H1 (cell line): Measurements from ENCODE around the gene RGS3. TPM values are rescaled to one million over a fixed set of nuclear protein-coding genes. Genes with fewer than 3 reads are reported as not detected.

ENCODE experiments used
- CTCF ChIA-PET: fragments of 300-600 bp; sonication (Branson Sonifier 250); formaldehyde crosslinking; loops from one replicate; lab custom pipeline; 2021; ENCODE audit not compliant: partially characterized antibody; lab: Charles Lee
- POLR2A ChIA-PET: fragments of 300-600 bp; sonication (Branson Sonifier 250); formaldehyde crosslinking; loops from one replicate; lab custom pipeline; 2021; ENCODE audit warnings: inconsistent platforms; ENCODE audit not compliant: partially characterized antibody; lab: Charles Lee
- DNase-seq, 2 experiments: peaks; one replicate each; pipeline versions ENCODE4 v3.0.0 to v3.0.0-alpha.2; 2010 to 2022; ENCODE audit warnings: low spot score in 2 of 2, low read depth in 1 of 2, mixed read lengths in 1 of 2
- FAIRE-seq: peaks from 2 replicates; lab custom pipeline; 2011; peaks lifted over from hg19 to GRCh38; lab: Jason Lieb, UNC
- H2AFZ ChIP-seq: 2 replicates; pipeline ENCODE4 v1.8.1; 2012; ENCODE audit warnings: low read length, inconsistent platforms
- H2AK5ac ChIP-seq: 2 replicates; pipeline ENCODE4 v1.6.1; 2013; ENCODE audit warnings: low read depth, low read length
- H2BK120ac ChIP-seq: replicated peaks from 2 replicates; pipeline ENCODE3; 2013; ENCODE audit warnings: low read depth, low read length, inconsistent platforms
- H2BK12ac ChIP-seq: 2 replicates; pipeline ENCODE4 v1.6.1; 2013; ENCODE audit warnings: low read depth, low read length
- H2BK15ac ChIP-seq: 2 replicates; pipeline ENCODE4 v1.6.1; 2013; ENCODE audit warnings: low read length
- H2BK20ac ChIP-seq: 2 replicates; pipeline ENCODE4 v1.6.1; 2013; ENCODE audit warnings: low read length
- H2BK5ac ChIP-seq: 2 replicates; pipeline ENCODE4 v1.6.1; 2013; ENCODE audit warnings: low read depth, low read length
- H3K14ac ChIP-seq: 2 replicates; pipeline ENCODE4 v1.6.1; 2013; ENCODE audit warnings: inconsistent platforms; ENCODE audit not compliant: insufficient read length
- H3K18ac ChIP-seq: 2 replicates; pipeline ENCODE4 v1.6.1; 2013; ENCODE audit warnings: low read length; ENCODE audit errors: extremely low read depth
- H3K23ac ChIP-seq: 2 replicates; pipeline ENCODE4 v1.6.1; 2013; ENCODE audit warnings: inconsistent platforms; ENCODE audit not compliant: insufficient read length
- H3K23me2 ChIP-seq: 2 replicates; pipeline ENCODE4 v1.6.1; 2013; ENCODE audit warnings: low read depth, low read length
- H3K27ac ChIP-seq: 2 replicates; pipeline ENCODE4 v1.6.1; 2011; ENCODE audit warnings: low read depth, low read length, inconsistent platforms
- H3K27me3 ChIP-seq, 4 experiments: replicated peaks in 1 of 4; 1 replicate in 1 of 4; 2 replicates in 3 of 4; pipeline versions ENCODE4 v1.6.1 to v1.8.1; 2011 to 2013; ENCODE audit warnings: low read length in 3 of 4, mild to moderate bottlenecking in 3 of 4, inconsistent platforms in 2 of 4, mixed read lengths in 2 of 4, moderate library complexity in 1 of 4; ENCODE audit not compliant: control insufficient read depth in 3 of 4, insufficient read depth in 3 of 4; ENCODE audit errors: extremely low read depth in 1 of 4
- H3K36me3 ChIP-seq, 4 experiments: 2 replicates each; pipeline versions ENCODE4 v1.6.1 to v1.8.1; 2011 to 2013; ENCODE audit warnings: mild to moderate bottlenecking in 4 of 4, low read length in 3 of 4, moderate library complexity in 2 of 4, control low read depth in 1 of 4, inconsistent platforms in 1 of 4; ENCODE audit not compliant: insufficient read depth in 4 of 4, control insufficient read depth in 2 of 4
- H3K4ac ChIP-seq: replicated peaks from 2 replicates; pipeline ENCODE3; 2013; ENCODE audit warnings: low read length, low read depth, mixed read lengths, inconsistent platforms; ENCODE audit not compliant: insufficient read length
- H3K4me1 ChIP-seq, 4 experiments: replicated peaks in 1 of 4; 1 replicate in 1 of 4; 2 replicates in 3 of 4; pipeline versions ENCODE4 v1.6.1 to v1.8.1; 2011 to 2013; ENCODE audit warnings: low read length in 3 of 4, inconsistent platforms in 2 of 4, mixed read lengths in 1 of 4; ENCODE audit not compliant: insufficient read depth in 4 of 4, control insufficient read depth in 3 of 4
- H3K4me2 ChIP-seq, 2 experiments: 2 replicates each; pipeline versions ENCODE4 v1.6.1 to v1.8.1; 2011 to 2013; ENCODE audit warnings: low read depth in 2 of 2, low read length in 2 of 2, control low read depth in 1 of 2, inconsistent platforms in 1 of 2, mild to moderate bottlenecking in 1 of 2; ENCODE audit not compliant: insufficient read depth in 1 of 2
- H3K4me3 ChIP-seq, 4 experiments: fragments of 200-600, 300-600 bp in 1 of 4; sonication (generic), shearing (Covaris generic), sonication (Bioruptor Twin) in 1 of 4; 2 replicates each; pipeline versions ENCODE4 v1.5.1 to v1.8.1; 2011 to 2016; ENCODE audit warnings: low read length in 4 of 4, low read depth in 3 of 4, control low read depth in 2 of 4, inconsistent platforms in 2 of 4, mild to moderate bottlenecking in 2 of 4, mixed read lengths in 1 of 4, moderate library complexity in 1 of 4; ENCODE audit not compliant: insufficient read depth in 2 of 4; ENCODE audit errors: extremely low read depth in 1 of 4
- H3K56ac ChIP-seq: replicated peaks from 2 replicates; pipeline ENCODE3; 2013; ENCODE audit warnings: low read depth, mild to moderate bottlenecking, mixed read lengths, low read length, inconsistent platforms; ENCODE audit not compliant: insufficient read length
- H3K79me1 ChIP-seq: 2 replicates; pipeline ENCODE4 v1.6.1; 2013; ENCODE audit warnings: low read depth, low read length, control low read depth
- H3K79me2 ChIP-seq, 2 experiments: 2 replicates each; pipeline versions ENCODE4 v1.6.1 to v1.8.1; 2012 to 2013; ENCODE audit warnings: low read length in 2 of 2, mild to moderate bottlenecking in 2 of 2, inconsistent platforms in 1 of 2; ENCODE audit not compliant: insufficient read depth in 2 of 2, control insufficient read depth in 1 of 2
- H3K9ac ChIP-seq, 4 experiments: replicated peaks in 1 of 4; 1 replicate in 1 of 4; 2 replicates in 3 of 4; pipeline versions ENCODE4 v1.6.1 to v1.8.1; 2011 to 2013; ENCODE audit warnings: low read depth in 3 of 4, low read length in 3 of 4, control low read depth in 2 of 4, mild to moderate bottlenecking in 2 of 4, moderate library complexity in 2 of 4, inconsistent platforms in 1 of 4; ENCODE audit errors: extremely low read depth in 1 of 4
- H3K9me3 ChIP-seq, 2 experiments: 2 replicates each; pipeline versions ENCODE4 v1.6.1 to v1.8.1; 2012 to 2013; ENCODE audit warnings: mild to moderate bottlenecking in 2 of 2, moderate library complexity in 2 of 2, control low read depth in 1 of 2, inconsistent platforms in 1 of 2, low read depth in 1 of 2, low read length in 1 of 2, mixed read lengths in 1 of 2; ENCODE audit not compliant: insufficient read depth in 2 of 2
- H4K20me1 ChIP-seq, 2 experiments: replicated peaks in 1 of 2; 2 replicates each; pipeline versions ENCODE3 to v1.8.1; 2011 to 2013; ENCODE audit warnings: inconsistent platforms in 2 of 2, low read length in 2 of 2, mild to moderate bottlenecking in 1 of 2; ENCODE audit not compliant: insufficient read depth in 2 of 2, control insufficient read depth in 1 of 2
- H4K5ac ChIP-seq: 2 replicates; pipeline ENCODE4 v1.6.1; 2013; ENCODE audit warnings: low read length, low read depth, mixed read lengths, inconsistent platforms; ENCODE audit not compliant: insufficient read length
- H4K8ac ChIP-seq: 2 replicates; pipeline ENCODE4 v1.8.0; 2013; ENCODE audit warnings: mild to moderate bottlenecking, moderate library complexity, low read length, inconsistent platforms; ENCODE audit not compliant: insufficient read depth; ENCODE audit errors: extremely low read depth
- H4K91ac ChIP-seq: replicated peaks from 2 replicates; pipeline ENCODE3; 2013; ENCODE audit warnings: low read length, mixed read lengths, inconsistent platforms; ENCODE audit not compliant: insufficient read length
- CBX5 ChIP-seq: fragments of 300-800, 300-1000 bp; sonication (generic); IDR thresholded peaks from 2 replicates; pipeline ENCODE4 v1.7.1; 2016; ENCODE audit warnings: antibody characterized with exemption, low read length, low read depth
- GTF2F1 ChIP-seq: IDR thresholded peaks from 2 replicates; pipeline ENCODE4 v1.6.1; 2012; ENCODE audit warnings: low read depth, low read length, improper control_type of control experiment, borderline replicate concordance
- JUND ChIP-seq: IDR thresholded peaks from 2 replicates; pipeline ENCODE4 v1.6.1; 2011; ENCODE audit warnings: mild to moderate bottlenecking, improper control_type of control experiment, low read length
- KDM1A ChIP-seq: fragments of 200-600, 300-600 bp; sonication (generic); IDR thresholded peaks from 2 replicates; pipeline ENCODE4 v1.7.1; 2016; ENCODE audit warnings: mild to moderate bottlenecking, low read length, borderline replicate concordance
- KDM5A ChIP-seq: fragments of 200-600 bp; IDR thresholded peaks from 2 replicates; pipeline ENCODE4 v1.7.1; 2012; ENCODE audit warnings: mild to moderate bottlenecking, low read length, inconsistent platforms, mixed read lengths
- NANOG ChIP-seq: IDR thresholded peaks from 2 replicates; pipeline ENCODE4 v1.6.1; 2011; ENCODE audit warnings: low read length, low read depth, mild to moderate bottlenecking, inconsistent platforms; ENCODE audit not compliant: insufficient read depth, poor library complexity, severe bottlenecking
- RBBP5 ChIP-seq: IDR thresholded peaks from 2 replicates; pipeline ENCODE4 v1.7.1; 2012; ENCODE audit warnings: low read depth, mild to moderate bottlenecking, inconsistent platforms, low read length, moderate library complexity, borderline replicate concordance
- RNF2 ChIP-seq: fragments of 200-900, 300-1000 bp; sonication (generic); IDR thresholded peaks from 2 replicates; pipeline ENCODE4 v1.7.1; 2016; ENCODE audit warnings: borderline replicate concordance, low read depth, mild to moderate bottlenecking, antibody characterized with exemption, low read length; ENCODE audit not compliant: poor library complexity, severe bottlenecking; ENCODE audit errors: missing control alignments
- SIN3A ChIP-seq, 2 experiments: IDR thresholded peaks in 1 of 2; conservative IDR thresholded peaks in 1 of 2; 2 replicates each; pipeline ENCODE4 v1.6.1; 2011 to 2012; ENCODE audit warnings: low read length in 2 of 2, improper control_type of control experiment in 1 of 2, low read depth in 1 of 2, mild to moderate bottlenecking in 1 of 2
- SRF ChIP-seq: IDR thresholded peaks from 2 replicates; pipeline ENCODE4 v1.6.1; 2011; ENCODE audit warnings: mild to moderate bottlenecking, low read depth, low read length, moderate library complexity
- TAF7 ChIP-seq: optimal IDR thresholded peaks from 2 replicates; pipeline ENCODE3; 2011; ENCODE audit warnings: low read depth, mild to moderate bottlenecking, inconsistent platforms, low read length, moderate library complexity, borderline replicate concordance
- WGBS, 2 experiments: shearing (Covaris generic) in 1 of 2; methylation state at CpG; one replicate each; pipeline versions ENCODE4 v1.1.6 to v1.1.7; 2013 to 2015; ENCODE audit warnings: low lambda C conversion rate in 2 of 2, mixed read lengths in 2 of 2, inconsistent platforms in 1 of 2, low coverage in 1 of 2, missing lambda C conversion rate in 1 of 2; ENCODE audit not compliant: insufficient replicate concordance in 2 of 2, insufficient coverage in 1 of 2, insufficient read length in 1 of 2; ENCODE audit errors: extremely low coverage in 1 of 2, missing lambda C conversion rate in 1 of 2; 5-methylcytosine and 5-hydroxymethylcytosine counted together
- polyA plus RNA-seq, 7 experiments: library from polyadenylated mRNA; depleted of rRNA in 3 of 7; stranded (reverse) in 5 of 7; unstranded in 2 of 7; fragments of >200 nt in 5 of 7; fragments of 200-250 nt in 2 of 7; gene quantifications; 1 replicate in 5 of 7; 2 replicates in 1 of 7; 4 replicates in 1 of 7; pipeline versions ENCODE4 v1.2.1 to v1.2.3, GENCODE V29; 2011 to 2013; ENCODE audit warnings: missing spikeins in 2 of 7, mixed read lengths in 2 of 7
- total RNA-seq: library from RNA; stranded (reverse); fragmentation: NEBNext Ultra II Directional; extraction: Animal tissue kit (Norgen Biotek cat#: 25700); gene quantifications from 2 replicates; pipeline ENCODE4 v1.2.1, GENCODE V29; 2021
- TF ChIP-seq, protein P1 (sequence below): IDR thresholded peaks from 2 replicates; pipeline ENCODE4 v1.6.1; 2011; ENCODE audit warnings: low read length, improper control_type of control experiment

The RGS3 gene
- total and polyA plus RNA-seq, 2 of the 8 experiments (the other 6 are each of a cell fraction or from before 2014, with no cell fraction given) = 12.6 to 18.2 TPM

DNA sequence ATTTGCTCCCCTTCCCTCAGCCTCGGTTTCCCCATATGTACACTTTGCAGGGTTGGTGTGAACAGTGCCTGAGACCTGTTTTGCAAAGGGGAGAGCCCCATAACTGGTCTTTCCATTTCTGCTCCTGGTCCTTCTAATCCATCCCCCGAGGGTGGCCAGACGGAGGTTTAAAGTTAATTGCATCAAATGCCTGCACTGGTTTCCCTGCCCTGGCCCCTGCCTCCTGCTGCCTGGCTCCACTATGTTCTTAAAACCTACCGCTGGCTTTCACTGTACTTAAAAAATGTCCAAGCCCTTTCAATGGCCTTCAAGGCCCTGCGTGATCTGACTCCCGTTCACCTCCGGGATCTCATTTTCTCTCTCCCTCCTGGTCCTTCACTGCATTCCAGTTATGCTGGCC lies 183.0 kb downstream of the RGS3 start:
- no peak overlapping the region for H3K14ac ChIP-seq
- H3K9me3 ChIP-seq = no peaks in the 10 kb centered on the region
- no peaks in the 10 kb centered on the region for H3K36me3 ChIP-seq
- no peak overlapping the region for H4K5ac ChIP-seq
- no peak overlapping the region for H4K8ac ChIP-seq
- H3K27me3 ChIP-seq = peaks cover 12 to 47% (median 34%) of the 10 kb centered on the region in 4 experiments
- no peak overlapping the region for H3K56ac ChIP-seq
- H2AFZ ChIP-seq = no peak overlapping the region
- no peak for FAIRE-seq
- no peak overlapping the region for H3K27ac ChIP-seq
- no peak overlapping the region for H3K4me3 ChIP-seq
- H3K18ac ChIP-seq = no peak overlapping the region
- no peak overlapping the region for H2BK12ac ChIP-seq
- POLR2A ChIA-PET = interaction anchor here (1.6 kb wide), 1 partner anchor 236 kb away, joined by 6 read pairs; the partner anchor contains the start of genes C9orf43 and POLE3
- no peak overlapping the region for H2BK20ac ChIP-seq
- no peak for DNase-seq
- H4K20me1 ChIP-seq = no peaks in the 10 kb centered on the region
- CTCF ChIA-PET = interaction anchor here (0.7 to 18.7 kb wide), 5 partner anchors 10 to 138 kb away, joined by 3 to 1065 read pairs (median 3); no protein-coding TSS in a partner anchor
- H3K23ac ChIP-seq = no peak overlapping the region
- 82% methylated on average over 7 of the region's 7 CpGs; no CpG with 5 or more reads in 1 of the 2 experiments for WGBS, 2 experiments
- no peak overlapping the region for H3K4ac ChIP-seq
- no peak overlapping the region for H4K91ac ChIP-seq
- H3K9ac ChIP-seq = no peak overlapping the region
- no peak overlapping the region for H2AK5ac ChIP-seq
- H2BK120ac ChIP-seq = no peak overlapping the region
- H3K4me1 ChIP-seq = peaks cover 0 to 13% (median 6%) of the 10 kb centered on the region in 4 experiments; a peak in 4 of 7 replicates
- no peaks in the 10 kb centered on the region for H3K79me1 ChIP-seq
- H3K23me2 ChIP-seq = no peaks in the 10 kb centered on the region
- no peaks in the 10 kb centered on the region for H3K79me2 ChIP-seq
- H2BK5ac ChIP-seq = no peak overlapping the region
- no peak overlapping the region for H2BK15ac ChIP-seq
- H3K4me2 ChIP-seq = no peak overlapping the region
- TF ChIP-seq, protein P1, sequence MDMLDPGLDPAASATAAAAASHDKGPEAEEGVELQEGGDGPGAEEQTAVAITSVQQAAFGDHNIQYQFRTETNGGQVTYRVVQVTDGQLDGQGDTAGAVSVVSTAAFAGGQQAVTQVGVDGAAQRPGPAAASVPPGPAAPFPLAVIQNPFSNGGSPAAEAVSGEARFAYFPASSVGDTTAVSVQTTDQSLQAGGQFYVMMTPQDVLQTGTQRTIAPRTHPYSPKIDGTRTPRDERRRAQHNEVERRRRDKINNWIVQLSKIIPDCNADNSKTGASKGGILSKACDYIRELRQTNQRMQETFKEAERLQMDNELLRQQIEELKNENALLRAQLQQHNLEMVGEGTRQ = no peak
- no peak for TF ChIP-seq RBBP5
- TF ChIP-seq KDM5A = no peak
- no peak for TF ChIP-seq SIN3A (conservative IDR thresholded peaks at IDR 0.05 in 1 of 2, IDR thresholded peaks at IDR 0.05 in 1 of 2; ENCODE audit: low read depth in 1 of 2, low read length in 2 of 2)
- no peak for TF ChIP-seq NANOG
- no peak for TF ChIP-seq KDM1A
- TF ChIP-seq CBX5 = no peak
- no peak for TF ChIP-seq SRF
- TF ChIP-seq GTF2F1 = no peak
- no peak for TF ChIP-seq RNF2
- TF ChIP-seq TAF7 = no peak
- no peak for TF ChIP-seq JUND
